Glutamatergic neuron (in vitro differentiated cells): Measurements from ENCODE around the gene PPP2R5C. TPM values are rescaled to one million over a fixed set of nuclear protein-coding genes. Genes with fewer than 3 reads are reported as not detected.
A peak's percentile ranks its signal among the peaks of the same experiment; 100 is the strongest.

Source experiments
- DNase-seq: peaks from one replicate; pipeline ENCODE4 v3.0.0; 2022
- H3K27ac Mint-ChIP-seq: one replicate; pipeline ENCODE4 v1.8.0; 2020; ENCODE audit warnings: mild to moderate bottlenecking, mixed read lengths, inconsistent platforms; ENCODE audit not compliant: unreplicated experiment
- H3K27me3 Mint-ChIP-seq: one replicate; pipeline ENCODE4 v1.8.0; 2020; ENCODE audit warnings: mild to moderate bottlenecking, moderate library complexity, mixed read lengths, inconsistent platforms; ENCODE audit not compliant: unreplicated experiment
- H3K36me3 Mint-ChIP-seq: one replicate; pipeline ENCODE4 v1.8.0; 2020; ENCODE audit warnings: mild to moderate bottlenecking, mixed read lengths, inconsistent platforms; ENCODE audit not compliant: unreplicated experiment
- H3K4me1 Mint-ChIP-seq: one replicate; pipeline ENCODE4 v1.8.0; 2020; ENCODE audit warnings: mild to moderate bottlenecking, low read depth, mixed read lengths, inconsistent platforms; ENCODE audit not compliant: unreplicated experiment
- H3K4me3 Mint-ChIP-seq: one replicate; pipeline ENCODE4 v1.8.0; 2020; ENCODE audit warnings: mild to moderate bottlenecking, mixed read lengths, inconsistent platforms; ENCODE audit not compliant: unreplicated experiment
- H3K9me3 Mint-ChIP-seq: one replicate; pipeline ENCODE4 v1.8.0; 2020; ENCODE audit warnings: mild to moderate bottlenecking, moderate library complexity, mixed read lengths, inconsistent platforms; ENCODE audit not compliant: unreplicated experiment
- CTCF ChIP-seq: fragments of 200-600 bp; sonication (generic); IDR thresholded peaks from one replicate; pipeline ENCODE4 v1.5.0; 2021; ENCODE audit not compliant: partially characterized antibody, unreplicated experiment
- total RNA-seq: library from RNA; stranded (reverse); fragmentation: NEBNext Ultra II Directional; extraction: Animal tissue kit (Norgen Biotek cat#: 25700); gene quantifications from one replicate; pipeline ENCODE4 v1.2.1, GENCODE V29; 2021; ENCODE audit not compliant: unreplicated experiment

Gene PPP2R5C
- total RNA-seq, 1 donor from 2014 or later: 116 TPM

DNA sequence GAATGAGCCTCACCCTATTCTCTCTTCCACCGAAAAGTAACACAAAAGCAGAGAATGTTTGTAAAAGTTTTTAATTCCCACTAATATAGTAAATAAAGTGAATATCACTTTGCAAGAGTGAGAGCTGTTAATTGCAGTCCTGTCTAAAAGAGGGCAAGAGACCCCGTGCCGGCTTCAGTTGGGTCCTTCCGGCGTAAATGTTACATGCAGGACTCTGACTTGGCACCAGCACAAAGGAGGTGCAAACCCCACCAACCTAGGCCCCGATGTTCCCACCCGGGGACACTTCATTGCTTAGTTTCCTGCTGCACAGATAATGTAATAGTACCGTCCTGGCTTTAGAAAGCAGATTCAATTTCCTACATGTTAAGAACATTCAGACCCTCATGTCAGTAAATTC is 136.9 kb downstream of the PPP2R5C start:
- H3K27ac Mint-ChIP-seq: no peak overlapping the region
- peaks cover 2% of the 10 kb centered on the region for H3K27me3 Mint-ChIP-seq
- peaks cover 5% of the 10 kb centered on the region for H3K36me3 Mint-ChIP-seq
- H3K4me1 Mint-ChIP-seq: no peaks in the 10 kb centered on the region
- TF ChIP-seq CTCF: no peak
- no peak for DNase-seq
- H3K9me3 Mint-ChIP-seq: peaks cover 3% of the 10 kb centered on the region
- H3K4me3 Mint-ChIP-seq: no peak overlapping the region

DNA sequence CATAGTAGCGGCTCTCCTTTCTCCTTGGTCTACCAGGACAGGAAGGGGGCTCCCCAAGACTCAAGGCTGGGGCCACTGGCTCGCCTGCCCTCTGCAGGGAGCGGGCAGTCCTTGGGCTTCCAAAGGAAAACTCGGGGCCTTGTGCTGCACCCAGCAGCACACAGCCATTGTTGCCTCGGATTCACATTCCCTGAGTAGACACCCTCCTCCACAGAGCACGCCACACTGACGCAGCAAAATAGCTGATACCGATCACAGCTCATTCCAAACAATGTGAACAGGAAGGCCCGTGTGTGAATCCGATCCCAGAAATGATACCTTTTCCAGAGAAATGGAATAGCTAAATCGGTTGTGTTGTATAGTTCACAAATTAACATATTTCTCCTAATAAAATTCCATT is 137.8 kb downstream of the PPP2R5C start:
- no peaks in the 10 kb centered on the region for H3K4me1 Mint-ChIP-seq
- H3K36me3 Mint-ChIP-seq: peaks cover 5% of the 10 kb centered on the region
- no peak overlapping the region for H3K4me3 Mint-ChIP-seq
- no peak overlapping the region for H3K27ac Mint-ChIP-seq
- TF ChIP-seq CTCF: no peak
- DNase-seq: no peak
- peaks cover 2% of the 10 kb centered on the region for H3K27me3 Mint-ChIP-seq
- peaks cover 3% of the 10 kb centered on the region for H3K9me3 Mint-ChIP-seq

GRCh38 chr14:101900253-101900652 is 138.7 kb downstream of the PPP2R5C start:
- H3K36me3 Mint-ChIP-seq: peaks cover 5% of the 10 kb centered on the region

GRCh38 chr14:101903111-101903561 is 141.6 kb downstream of the PPP2R5C start:
- Mint-ChIP-seq H3K4me3 (no peak overlapping the region), H3K27me3 (peaks cover 4% of the 10 kb centered on the region), H3K36me3 (peaks cover 8% of the 10 kb centered on the region), H3K4me1 (peaks cover 4% of the 10 kb centered on the region), H3K27ac (no peak overlapping the region), H3K9me3 (peaks cover 2% of the 10 kb centered on the region)
- no peak for DNase-seq
- TF ChIP-seq CTCF: no peak

More at GRCh38 chr14:101900253-101900652, 138.7 kb downstream of the PPP2R5C start:
- Mint-ChIP-seq H3K27ac (peak overlapping the region; percentile 41), H3K27me3 (peaks cover 2% of the 10 kb centered on the region), H3K9me3 (peaks cover 3% of the 10 kb centered on the region), H3K4me3 (no peak overlapping the region), H3K4me1 (no peaks in the 10 kb centered on the region)
- no peak for TF ChIP-seq CTCF
- no peak for DNase-seq

- no peak for TF ChIP-seq CTCF
- H3K4me1 Mint-ChIP-seq: peaks cover 10% of the 10 kb centered on the region
- peaks cover 2% of the 10 kb centered on the region for H3K9me3 Mint-ChIP-seq
- H3K27me3 Mint-ChIP-seq: peaks cover 5% of the 10 kb centered on the region
- peak overlapping the region; percentile 20 for H3K4me3 Mint-ChIP-seq
- no peak for DNase-seq
- peaks cover 8% of the 10 kb centered on the region for H3K36me3 Mint-ChIP-seq
- peak overlapping the region; percentile 56 for H3K27ac Mint-ChIP-seq
These were observed 144.1 kb downstream of the PPP2R5C start for GRCh38 chr14:101905614-101906013.
